ENCODE data around the gene GPR75.
"Not testable (repeated sequence)": the region's sequence is repeated elsewhere in the genome, so short reads cannot be mapped to it uniquely, and the experiment has no call there.

GPR75 gene

GRCh38 chr2:53851052-53851757 is 8.6 kb downstream of the GPR75 start:
- not testable (repeated sequence) for DNase-seq

DNA sequence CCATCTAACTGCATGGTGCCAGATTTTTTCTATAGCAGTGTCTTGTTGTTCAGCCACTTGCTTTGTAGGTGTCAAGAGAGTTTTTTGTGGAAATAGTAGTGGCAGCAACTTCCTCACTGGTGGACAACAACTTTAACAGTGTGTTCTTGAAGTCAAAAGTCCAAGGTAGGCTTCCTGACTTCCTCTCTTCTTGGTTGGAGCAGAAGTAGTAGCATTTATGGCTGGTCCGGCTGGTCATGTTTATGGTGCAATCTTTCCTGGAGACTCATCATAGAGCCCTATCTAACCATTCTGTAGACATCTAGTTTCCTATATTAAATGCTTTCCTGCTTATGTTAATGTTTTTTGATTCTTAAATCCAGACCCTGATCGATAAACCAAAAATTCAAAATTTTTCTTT is 11.7 kb downstream of the GPR75 start:
- DNase-seq, result no peak

DNA sequence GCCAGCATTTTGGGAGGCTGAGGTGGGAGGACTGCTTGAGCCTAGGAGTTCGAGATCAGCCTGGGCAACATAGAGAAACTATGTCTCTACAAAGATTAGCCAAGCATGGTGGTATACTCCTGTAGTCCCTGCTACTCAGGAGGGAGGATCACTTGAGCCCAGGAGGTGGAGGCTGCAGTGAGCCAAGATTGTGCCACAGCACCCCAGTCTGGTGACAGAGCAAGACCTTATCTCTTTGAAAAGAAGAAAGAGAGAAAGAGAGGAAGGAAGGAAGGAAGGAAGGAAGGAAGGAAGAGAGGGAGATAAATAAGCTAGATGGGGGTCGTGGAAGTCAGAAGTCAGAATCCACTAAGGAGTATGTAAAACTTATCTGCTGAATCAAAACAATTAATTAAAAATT is 16.2 kb downstream of the GPR75 start:
- no peak for DNase-seq

- DNase-seq, result no peak
Measured at GRCh38 chr2:53842891-53843290, 16.9 kb downstream of the GPR75 start.

DNA sequence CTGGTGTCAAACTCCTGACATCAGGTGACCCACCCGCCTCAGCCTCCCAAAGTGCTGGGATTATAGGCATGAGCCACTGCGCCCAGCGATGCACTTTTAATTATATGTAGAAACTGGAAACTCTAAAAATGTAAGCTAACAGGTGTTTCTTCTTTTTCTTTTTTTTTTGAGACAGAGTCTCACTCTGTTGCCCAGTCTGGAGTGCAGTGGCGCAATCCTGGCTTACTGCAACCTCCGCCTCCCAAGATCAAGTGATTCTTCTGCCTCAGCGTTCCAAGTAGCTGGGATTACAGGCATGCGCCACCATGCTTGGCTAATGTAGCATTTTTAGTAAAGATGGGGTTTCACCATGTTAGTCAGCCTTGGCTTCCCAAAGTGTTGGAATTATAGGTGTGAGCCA is 18.1 kb downstream of the GPR75 start:
- not testable (repeated sequence) for DNase-seq

- DNase-seq, result no peak
Measured at GRCh38 chr2:53840580-53840979, 19.2 kb downstream of the GPR75 start.

- not testable (repeated sequence) for DNase-seq
Measured at GRCh38 chr2:53829980-53830290, 29.8 kb downstream of the GPR75 start.

- DNase-seq, result no peak
Measured at GRCh38 chr2:53829273-53829979, 30.3 kb downstream of the GPR75 start.

DNA sequence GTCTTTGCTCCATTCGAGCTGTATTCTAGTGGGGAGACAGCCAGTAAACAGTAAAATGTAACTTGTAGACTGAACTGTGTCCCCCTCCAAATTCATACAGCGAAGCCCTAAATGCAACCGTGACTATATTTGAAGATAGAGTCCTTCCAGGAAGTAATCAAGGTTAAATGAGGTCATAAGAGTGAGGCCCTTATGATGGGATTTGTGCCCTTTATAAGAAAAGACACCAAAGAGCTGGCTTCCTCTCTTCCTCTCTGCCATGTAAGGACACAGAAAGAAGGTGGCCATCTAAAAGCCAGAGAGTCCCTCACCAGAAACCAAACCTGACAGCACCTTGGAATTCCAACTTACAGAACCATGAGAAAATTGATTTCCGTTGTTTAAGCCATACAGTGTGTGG is 31.4 kb downstream of the GPR75 start:
- no peak for DNase-seq

- no peak for DNase-seq
Measured at GRCh38 chr2:53827398-53828175, 32.2 kb downstream of the GPR75 start.

GRCh38 chr2:53826587-53827397 is 33.0 kb downstream of the GPR75 start:
- no peak for DNase-seq

- DNase-seq, result no peak
Measured at GRCh38 chr2:53826030-53826410, 33.7 kb downstream of the GPR75 start.

- DNase-seq, result not testable (repeated sequence)
Measured at GRCh38 chr2:53823639-53824038, 36.1 kb downstream of the GPR75 start.

DNA sequence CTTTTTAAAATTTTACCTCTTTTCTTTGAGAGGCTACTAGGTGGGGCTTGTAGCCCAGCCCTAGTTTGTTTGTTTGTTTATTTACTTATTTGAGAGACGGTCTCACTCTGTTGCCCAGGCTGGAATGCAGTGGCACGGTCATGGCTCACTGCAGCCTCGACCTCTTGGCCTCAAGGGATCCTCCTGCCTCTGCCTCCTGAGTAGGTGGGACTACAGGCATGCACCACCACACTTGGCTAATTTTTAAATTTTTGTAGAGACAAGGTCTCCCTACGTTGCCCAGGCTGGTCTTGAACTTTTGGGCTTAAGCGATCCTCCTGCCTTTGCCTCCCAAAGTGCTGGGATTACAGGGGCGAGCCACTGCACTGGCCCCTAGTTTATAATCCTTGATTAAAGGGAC is 38.0 kb downstream of the GPR75 start:
- DNase-seq, result no peak

GRCh38 chr2:53820711-53821110 is 39.1 kb downstream of the GPR75 start:
- DNase-seq, result no peak

- no peak for DNase-seq
Measured at GRCh38 chr2:53820048-53820447, 39.7 kb downstream of the GPR75 start.

- no peak for DNase-seq
Measured at GRCh38 chr2:53819634-53820033, 40.1 kb downstream of the GPR75 start.

DNA sequence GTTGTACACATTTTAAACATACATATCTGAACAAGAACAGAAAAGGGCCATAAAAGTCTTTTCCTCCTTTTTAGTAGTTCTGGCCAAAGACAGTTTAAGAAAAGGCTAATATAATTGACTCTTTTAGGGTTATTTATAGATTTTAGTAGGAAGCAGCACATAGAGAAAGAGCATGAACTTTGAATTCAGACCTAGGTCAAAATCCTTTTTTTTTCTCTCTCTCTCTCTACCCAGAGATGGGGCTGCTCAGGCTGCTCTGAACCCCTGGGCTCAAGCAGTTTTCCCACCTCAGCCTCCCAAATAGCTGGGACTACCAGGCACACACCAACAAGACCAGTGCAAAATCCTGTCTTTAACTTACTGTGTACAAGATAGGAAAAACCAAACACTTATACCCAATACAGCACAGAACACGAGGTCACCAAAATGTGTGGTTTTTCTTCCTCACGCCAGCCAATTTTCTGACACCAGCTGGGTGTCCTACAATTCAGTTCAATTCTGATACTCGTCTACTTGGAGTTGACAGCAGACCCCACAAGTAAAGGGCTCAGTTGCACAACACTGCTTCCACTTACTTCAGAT is 40.8 kb downstream of the GPR75 start:
- DNase-seq, result no peak

GRCh38 chr2:53813151-53813550 is 46.6 kb downstream of the GPR75 start:
- DNase-seq, result no peak

DNA sequence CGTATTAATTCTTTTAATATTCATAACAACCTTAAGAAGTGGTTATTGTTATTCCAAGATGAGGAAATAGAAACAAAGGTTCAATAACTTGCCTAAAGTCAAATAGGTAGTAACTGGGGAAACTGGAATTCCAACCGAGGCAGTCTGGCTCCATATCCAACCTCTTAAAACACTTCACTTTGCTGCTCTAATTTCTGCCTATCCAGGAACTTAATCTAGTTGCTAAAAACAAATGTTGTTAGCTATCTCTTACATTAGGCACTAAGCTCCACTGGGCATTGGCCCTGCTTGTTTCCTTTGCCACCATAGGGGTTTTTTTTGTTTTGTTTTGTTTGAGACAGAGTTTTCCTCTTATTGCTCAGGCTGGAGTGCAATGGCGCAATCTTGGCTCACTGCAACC is 48.2 kb downstream of the GPR75 start:
- no peak for DNase-seq
